Testis (tissue), 2 donors: ENCODE measurements around the gene CFH.

ENCODE experiments used
- CTCF ChIP-seq, 3 experiments: fragments of 450-650 bp in 2 of 3; fragments of 200-600 bp in 1 of 3; sonication (generic) in 1 of 3; IDR thresholded peaks; one replicate each; pipeline ENCODE4 v1.5.1; 2016 to 2019; ENCODE audit warnings: antibody characterized with exemption in 3 of 3, mild to moderate bottlenecking in 2 of 3, moderate library complexity in 1 of 3
- POLR2A ChIP-seq: fragments of 450-650 bp; IDR thresholded peaks from one replicate; pipeline ENCODE4 v1.6.1; 2017; ENCODE audit warnings: antibody characterized with exemption, mild to moderate bottlenecking, moderate library complexity

GRCh38 chr1:196680107-196680506 lies 28.3 kb downstream of the CFH start:
- TF ChIP-seq CTCF (IDR thresholded peaks at IDR 0.05) (no peak), POLR2A (no peak)
